ENCODE data around the gene LMTK2.

Gene LMTK2

DNA sequence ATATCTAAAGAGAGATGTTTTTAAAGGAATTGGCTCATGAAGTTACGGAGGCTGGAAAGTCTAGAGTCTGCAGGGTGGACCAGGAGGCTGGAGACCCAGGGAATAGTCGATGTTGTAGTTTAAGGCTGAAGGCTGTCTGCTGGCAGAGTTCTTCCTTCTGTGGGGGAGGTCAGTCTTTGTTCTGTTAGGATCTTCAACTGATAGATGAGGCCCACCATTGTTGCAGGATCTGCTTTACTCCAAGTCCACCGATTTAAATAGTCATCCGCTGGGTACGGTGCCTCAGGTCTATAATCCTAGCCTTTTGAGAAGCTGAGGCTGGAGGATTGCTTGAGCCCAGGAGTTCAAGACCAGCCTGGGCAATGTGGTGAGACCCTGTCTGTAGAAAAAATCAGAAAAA, 50.0 kb downstream of the LMTK2 start:
- no peak for TF ChIP-seq CTCF (IDR thresholded peaks at IDR 0.05; ENCODE audit: low read depth, low read length)
- DNase-seq (ENCODE audit: extremely low read depth, low read depth), result no peak

DNA sequence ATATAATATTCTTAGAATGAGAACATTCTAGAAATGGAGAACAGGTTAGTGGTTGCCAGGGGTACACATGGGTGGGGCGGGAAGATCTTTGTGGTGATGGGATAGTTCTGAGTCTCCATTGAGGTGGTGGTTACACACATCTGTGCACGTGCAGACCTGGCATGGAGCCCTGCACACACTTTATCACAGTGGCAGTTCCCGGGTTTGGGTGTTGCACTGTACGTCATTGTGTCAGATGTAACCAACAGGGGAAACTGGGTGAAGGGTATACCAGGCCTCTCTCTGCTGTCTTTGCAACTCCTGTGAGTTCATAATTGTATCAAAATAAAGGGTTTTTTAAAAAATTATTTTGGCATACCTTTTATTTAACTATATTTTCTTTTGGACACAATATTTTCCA, 51.1 kb downstream of the LMTK2 start:
- no peak for DNase-seq (ENCODE audit: extremely low read depth, low read depth)
- TF ChIP-seq CTCF (IDR thresholded peaks at IDR 0.05; ENCODE audit: low read depth, low read length), result no peak

GRCh38 chr7:98162758-98163157, 56.1 kb downstream of the LMTK2 start:
- TF ChIP-seq CTCF (IDR thresholded peaks at IDR 0.05; ENCODE audit: low read depth, low read length), result no peak
- DNase-seq (ENCODE audit: extremely low read depth, low read depth), result no peak

- DNase-seq (ENCODE audit: extremely low read depth, low read depth), result no peak
- TF ChIP-seq CTCF (IDR thresholded peaks at IDR 0.05; ENCODE audit: low read depth, low read length), result no peak
These were observed 56.6 kb downstream of the LMTK2 start for GRCh38 chr7:98163269-98163668.

DNA sequence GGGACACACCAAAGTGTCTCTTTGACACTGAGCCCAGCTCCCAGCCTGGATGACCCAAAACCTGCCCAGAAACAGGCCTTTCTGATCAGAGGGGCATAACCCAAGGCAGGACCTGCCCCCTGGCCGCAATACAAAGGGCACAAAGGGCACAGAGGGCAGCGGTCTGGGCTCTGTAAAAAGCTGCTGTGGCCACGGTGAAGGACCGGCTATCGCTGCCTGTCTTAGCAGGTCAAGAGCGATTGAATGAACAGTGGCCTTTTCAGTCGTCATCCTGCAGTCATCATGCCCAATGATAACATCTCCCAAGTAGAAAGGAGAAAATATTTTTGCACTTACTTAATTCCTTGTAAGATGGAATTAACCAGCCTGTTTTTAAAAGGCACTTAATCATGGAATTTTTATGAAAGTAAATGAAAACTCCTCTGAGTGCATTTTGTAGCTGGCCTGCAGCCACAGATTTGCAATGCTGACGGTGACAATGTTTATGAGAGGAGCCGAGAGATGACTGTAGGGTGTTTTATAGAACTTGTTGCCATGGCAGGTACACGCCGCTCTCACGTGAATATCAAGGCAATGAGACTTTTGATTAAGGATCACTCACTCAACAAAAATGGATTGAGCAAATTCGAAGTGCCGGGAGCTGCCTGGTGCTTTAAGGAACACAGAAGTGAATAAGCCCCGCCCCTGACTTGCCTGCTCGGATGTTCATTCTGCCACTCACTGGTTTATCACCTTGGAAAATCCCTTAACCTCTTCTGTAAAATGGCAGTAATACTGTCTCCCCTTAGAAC, 57.2 kb downstream of the LMTK2 start:
- no peak for TF ChIP-seq CTCF (IDR thresholded peaks at IDR 0.05; ENCODE audit: low read depth, low read length)
- DNase-seq (ENCODE audit: extremely low read depth, low read depth), result no peak

DNA sequence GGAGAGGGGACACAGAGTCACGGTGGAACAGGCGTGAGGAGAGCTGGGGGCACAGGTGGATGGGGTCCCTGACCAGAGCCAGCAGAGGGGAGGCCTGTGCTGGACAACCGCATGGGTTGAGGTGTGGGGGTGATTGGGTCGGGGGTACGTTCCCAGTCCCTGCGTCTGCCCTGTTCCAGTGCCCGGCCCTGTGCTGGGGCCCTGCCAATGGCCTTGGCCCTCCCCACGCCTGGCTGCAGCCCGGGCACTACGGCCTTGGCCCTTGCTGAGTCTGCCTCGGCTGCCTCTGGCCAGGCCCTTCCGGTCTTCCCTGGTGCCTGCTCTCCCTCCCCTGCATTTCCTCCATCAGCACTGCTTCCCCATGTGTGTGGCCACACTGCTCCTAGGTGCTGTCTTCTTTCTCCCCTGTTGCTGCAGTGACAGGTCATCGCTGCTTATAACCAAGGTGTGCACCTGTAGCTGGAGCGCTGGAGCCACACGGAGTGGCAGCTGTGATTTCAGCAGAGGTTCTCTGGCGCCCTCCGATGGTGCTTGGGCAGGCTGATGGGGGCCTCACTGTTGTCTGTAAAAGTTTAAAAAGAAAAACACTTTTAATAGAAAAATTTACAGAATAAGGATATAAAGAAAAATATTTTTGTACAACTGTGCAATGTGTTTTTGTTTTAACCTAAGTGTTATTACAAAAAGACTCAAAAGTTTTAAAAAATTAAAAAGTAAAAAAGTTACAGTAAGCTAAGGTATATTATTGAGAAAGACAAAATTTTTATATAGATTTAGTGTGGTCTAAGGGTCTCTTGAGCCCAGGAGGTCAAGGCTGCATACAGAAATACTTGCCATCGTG, 59.4 kb downstream of the LMTK2 start:
- no peak for DNase-seq (ENCODE audit: extremely low read depth, low read depth)
- TF ChIP-seq CTCF (IDR thresholded peaks at IDR 0.05; ENCODE audit: low read depth, low read length), result peak; percentile 51

DNA sequence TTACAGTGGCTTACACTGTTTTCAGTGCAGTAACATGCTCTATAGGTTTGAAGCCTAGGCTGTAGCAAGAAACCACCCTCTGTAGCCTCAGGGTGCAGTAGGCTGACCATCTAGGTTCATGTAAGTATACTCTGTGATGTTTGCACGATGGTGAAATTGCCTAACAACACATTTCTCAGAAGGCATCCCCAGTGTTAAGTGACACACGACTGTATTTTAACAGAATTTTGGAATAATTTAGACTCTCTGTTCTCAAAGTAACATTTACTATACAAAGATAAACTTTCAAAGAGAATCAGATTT, 60.0 kb downstream of the LMTK2 start:
- no peak for DNase-seq (ENCODE audit: extremely low read depth, low read depth)
- no peak for TF ChIP-seq CTCF (IDR thresholded peaks at IDR 0.05; ENCODE audit: low read depth, low read length)
